Loucy (cell line): ENCODE data around the gene ALS2CL.

Experiments
- H2AFZ ChIP-seq: fragments of 200-600 bp; sonication (generic); 2 replicates; pipeline ENCODE4 v1.6.0; 2016; ENCODE audit warnings: antibody characterized with exemption, mild to moderate bottlenecking, low read length, moderate library complexity
- H3F3A ChIP-seq: fragments of 200-600 bp; 2 replicates; pipeline ENCODE4 v1.6.0; 2016; ENCODE audit warnings: antibody characterized with exemption, low read depth, mild to moderate bottlenecking
- H3K27me3 ChIP-seq: fragments of 200-600 bp; sonication (generic); 2 replicates; pipeline ENCODE4 v1.6.1; 2014; ENCODE audit warnings: low read length, mild to moderate bottlenecking; ENCODE audit not compliant: insufficient read depth, poor library complexity, severe bottlenecking
- H3K36me3 ChIP-seq: fragments of 200-600 bp; sonication (generic); 2 replicates; pipeline ENCODE4 v1.6.1; 2016; ENCODE audit warnings: low read length; ENCODE audit not compliant: insufficient read depth
- H3K4me1 ChIP-seq: fragments of 200-600 bp; sonication (generic); 2 replicates; pipeline ENCODE4 v1.5.1; 2014; ENCODE audit warnings: low read length, mild to moderate bottlenecking; ENCODE audit not compliant: insufficient read depth, poor library complexity, severe bottlenecking
- H3K4me2 ChIP-seq: fragments of 200-600 bp; sonication (generic); 2 replicates; pipeline ENCODE4 v1.6.0; 2014; ENCODE audit warnings: antibody characterized with exemption, low read length, low read depth, mild to moderate bottlenecking; ENCODE audit not compliant: poor library complexity, severe bottlenecking
- H3K4me3 ChIP-seq: fragments of 200-600 bp; sonication (generic); 2 replicates; pipeline ENCODE4 v1.5.1; 2014; ENCODE audit warnings: low read length, mild to moderate bottlenecking, mixed read lengths; ENCODE audit not compliant: poor library complexity, severe bottlenecking
- H3K79me2 ChIP-seq: fragments of 200-600 bp; sonication (generic); 2 replicates; pipeline ENCODE4 v1.6.1; 2014; ENCODE audit warnings: low read length; ENCODE audit not compliant: insufficient read depth
- H3K9ac ChIP-seq: fragments of 200-600 bp; sonication (generic); 2 replicates; pipeline ENCODE4 v1.6.0; 2014; ENCODE audit warnings: mild to moderate bottlenecking, low read depth, low read length, moderate library complexity; ENCODE audit not compliant: poor library complexity, severe bottlenecking
- H3K9me2 ChIP-seq: fragments of 200-600 bp; sonication (generic); replicated peaks from 2 replicates; pipeline ENCODE4 v1.6.1; 2016; ENCODE audit warnings: low read depth, low read length, mixed read lengths
- H3K9me3 ChIP-seq: fragments of 200-600 bp; sonication (generic); 2 replicates; pipeline ENCODE4 v1.6.1; 2014; ENCODE audit warnings: mild to moderate bottlenecking, antibody characterized with exemption, low read length, low read depth; ENCODE audit not compliant: insufficient read depth
- H4K20me1 ChIP-seq: fragments of 200-600 bp; sonication (generic); 2 replicates; pipeline ENCODE4 v1.6.0; 2014; ENCODE audit warnings: antibody characterized with exemption, low read length, mild to moderate bottlenecking; ENCODE audit not compliant: insufficient read depth, poor library complexity, severe bottlenecking
- EZH2phosphoT487 ChIP-seq: fragments of 200-600 bp; IDR thresholded peaks from 2 replicates; pipeline ENCODE4 v1.6.1; 2018; ENCODE audit warnings: antibody characterized with exemption, mild to moderate bottlenecking, moderate library complexity, borderline replicate concordance
- TF ChIP-seq, protein P1 (sequence below): fragments of 200-600 bp; sonication (generic); conservative IDR thresholded peaks from 2 replicates; pipeline ENCODE4 v1.5.1; 2014; ENCODE audit warnings: mild to moderate bottlenecking, antibody characterized with exemption, low read length

The ALS2CL gene

DNA sequence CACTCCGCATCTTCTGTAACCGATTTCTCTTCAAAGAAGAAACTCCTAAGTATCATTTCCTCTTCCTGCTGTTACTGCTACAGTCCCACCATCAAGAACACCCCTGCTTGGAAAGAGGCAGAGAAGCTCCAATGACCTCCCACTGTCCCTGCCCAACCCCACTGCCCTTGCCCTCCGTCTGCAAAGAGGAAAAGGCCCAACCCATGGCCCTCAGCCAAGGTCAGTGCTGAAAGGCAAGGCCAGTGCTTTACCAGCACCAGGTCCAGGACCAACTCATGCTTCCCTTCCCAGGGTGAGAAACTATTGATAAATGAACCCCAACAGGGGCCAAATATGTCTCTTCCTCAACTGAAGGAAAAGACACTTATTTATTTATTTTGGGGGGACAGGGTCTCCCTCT lies 58.6 kb downstream of the ALS2CL start:
- Histone ChIP-seq H3K4me2 (no peak overlapping the region), H3K9ac (no peak overlapping the region), H4K20me1 (no peaks in the 10 kb centered on the region), H3K27me3 (no peaks in the 10 kb centered on the region), H3K79me2 (no peaks in the 10 kb centered on the region), H3K4me1 (peaks cover under 1% of the 10 kb centered on the region), H2AFZ (no peak overlapping the region), H3K9me3 (no peaks in the 10 kb centered on the region), H3F3A (no peaks in the 10 kb centered on the region), H3K4me3 (no peak overlapping the region), H3K9me2 (no peaks in the 10 kb centered on the region), H3K36me3 (no peaks in the 10 kb centered on the region)
- TF ChIP-seq, protein P1, sequence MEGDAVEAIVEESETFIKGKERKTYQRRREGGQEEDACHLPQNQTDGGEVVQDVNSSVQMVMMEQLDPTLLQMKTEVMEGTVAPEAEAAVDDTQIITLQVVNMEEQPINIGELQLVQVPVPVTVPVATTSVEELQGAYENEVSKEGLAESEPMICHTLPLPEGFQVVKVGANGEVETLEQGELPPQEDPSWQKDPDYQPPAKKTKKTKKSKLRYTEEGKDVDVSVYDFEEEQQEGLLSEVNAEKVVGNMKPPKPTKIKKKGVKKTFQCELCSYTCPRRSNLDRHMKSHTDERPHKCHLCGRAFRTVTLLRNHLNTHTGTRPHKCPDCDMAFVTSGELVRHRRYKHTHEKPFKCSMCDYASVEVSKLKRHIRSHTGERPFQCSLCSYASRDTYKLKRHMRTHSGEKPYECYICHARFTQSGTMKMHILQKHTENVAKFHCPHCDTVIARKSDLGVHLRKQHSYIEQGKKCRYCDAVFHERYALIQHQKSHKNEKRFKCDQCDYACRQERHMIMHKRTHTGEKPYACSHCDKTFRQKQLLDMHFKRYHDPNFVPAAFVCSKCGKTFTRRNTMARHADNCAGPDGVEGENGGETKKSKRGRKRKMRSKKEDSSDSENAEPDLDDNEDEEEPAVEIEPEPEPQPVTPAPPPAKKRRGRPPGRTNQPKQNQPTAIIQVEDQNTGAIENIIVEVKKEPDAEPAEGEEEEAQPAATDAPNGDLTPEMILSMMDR, result no peak
- TF ChIP-seq EZH2phosphoT487, result no peak

DNA sequence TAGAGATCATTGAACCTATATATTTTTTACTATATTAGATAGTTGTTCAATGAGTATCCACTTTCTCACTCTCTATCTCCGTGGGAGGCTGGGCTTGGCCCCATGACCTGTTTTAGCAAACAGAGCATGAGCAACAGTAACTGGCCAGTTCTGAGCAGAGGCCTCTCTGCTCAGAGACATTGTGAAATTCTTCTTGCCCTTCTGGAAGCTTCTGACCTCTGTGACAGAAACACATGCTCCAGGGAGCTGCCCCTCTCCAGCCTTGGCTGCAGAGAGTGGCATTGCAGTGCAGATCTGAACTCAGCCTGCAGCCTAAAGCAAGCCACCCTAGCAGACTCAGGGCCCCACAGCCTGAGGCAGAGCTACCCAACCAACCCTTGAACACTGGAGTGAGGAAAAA lies 60.7 kb downstream of the ALS2CL start:
- peaks cover 8% of the 10 kb centered on the region for H3K4me1 ChIP-seq
- H3K4me2 ChIP-seq, result no peak overlapping the region
- no peaks in the 10 kb centered on the region for H4K20me1 ChIP-seq
- no peaks in the 10 kb centered on the region for H3K9me2 ChIP-seq
- no peak overlapping the region for H3K4me3 ChIP-seq
- TF ChIP-seq EZH2phosphoT487, result no peak
- TF ChIP-seq, protein P1, result no peak
- H3K9ac ChIP-seq, result no peak overlapping the region
- H3K9me3 ChIP-seq, result no peaks in the 10 kb centered on the region
- H2AFZ ChIP-seq, result no peak overlapping the region
- H3K79me2 ChIP-seq, result no peaks in the 10 kb centered on the region
- H3K27me3 ChIP-seq, result no peaks in the 10 kb centered on the region
- no peaks in the 10 kb centered on the region for H3K36me3 ChIP-seq
- H3F3A ChIP-seq, result no peaks in the 10 kb centered on the region

DNA sequence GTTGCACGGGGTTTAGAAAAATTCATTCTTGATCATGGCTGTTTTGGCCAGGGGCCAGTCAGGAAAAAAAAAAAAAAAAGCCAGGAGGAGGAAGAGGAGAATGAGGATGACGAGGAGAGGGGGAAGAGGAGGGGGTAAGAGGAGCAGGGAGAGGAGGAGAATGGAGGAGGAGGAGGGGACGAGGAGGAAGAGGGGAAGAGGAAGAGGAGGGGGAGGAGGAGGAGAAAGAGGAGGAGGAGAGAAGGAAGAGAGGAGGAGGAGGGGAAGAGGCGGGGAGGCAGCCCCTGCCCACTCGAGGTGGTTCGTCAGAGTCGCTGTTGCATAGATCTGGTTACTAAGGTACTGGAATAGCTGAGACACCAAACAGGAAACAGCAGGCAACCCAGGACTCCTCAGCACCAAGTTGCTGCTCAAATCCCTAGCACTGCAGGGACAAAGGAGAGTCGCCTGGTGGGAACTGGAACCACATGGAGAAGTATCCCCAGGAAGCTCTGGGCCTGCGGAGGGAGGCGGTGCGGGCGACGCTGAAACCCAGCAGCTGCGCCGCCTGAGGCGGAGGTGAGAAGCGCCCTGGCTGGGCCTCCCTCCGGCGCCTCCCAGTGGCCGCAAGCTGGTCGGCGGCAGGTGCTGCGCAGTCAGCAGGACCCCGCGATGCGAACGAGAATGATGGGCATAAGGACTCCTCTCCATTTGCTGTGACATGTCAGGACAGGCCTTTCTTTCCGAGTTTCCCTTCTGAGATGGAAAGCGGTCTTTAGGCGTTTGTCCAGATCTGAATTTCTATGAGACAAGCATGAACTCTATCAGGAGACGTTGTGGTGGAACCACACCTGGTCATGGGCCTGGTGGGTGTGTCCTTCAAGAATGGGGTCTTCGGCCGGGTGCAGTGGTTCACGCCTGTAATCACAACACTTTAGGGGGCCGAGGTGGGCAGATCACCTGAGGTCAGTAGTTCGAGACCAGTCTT lies 63.6 kb downstream of the ALS2CL start:
- peak overlapping the region; percentile 65 for H3K4me2 ChIP-seq
- H2AFZ ChIP-seq, result peak overlapping the region; percentile 88
- H3K4me1 ChIP-seq, result peaks cover 8% of the 10 kb centered on the region
- no peaks in the 10 kb centered on the region for H3K9me2 ChIP-seq
- H3K9ac ChIP-seq, result peak overlapping the region; percentile 41
- no peaks in the 10 kb centered on the region for H3K27me3 ChIP-seq
- TF ChIP-seq, protein P1, result peak; percentile 82
- TF ChIP-seq EZH2phosphoT487, result no peak
- peak overlapping the region; percentile 60 for H3K4me3 ChIP-seq
- H3K9me3 ChIP-seq, result no peaks in the 10 kb centered on the region
- H3K36me3 ChIP-seq, result no peaks in the 10 kb centered on the region
- no peaks in the 10 kb centered on the region for H3K79me2 ChIP-seq
- no peaks in the 10 kb centered on the region for H4K20me1 ChIP-seq
- H3F3A ChIP-seq, result no peaks in the 10 kb centered on the region
